SK-N-SH (cell line): ENCODE results near the gene BORA. TPM values are rescaled to one million over a fixed set of nuclear protein-coding genes. Genes with fewer than 3 reads are reported as not detected.

ENCODE experiments used
- CTCF ChIA-PET: fragments of 300-600, 350-600 bp; formaldehyde crosslinking; extraction: SDS; loops from one replicate; lab custom pipeline; 2021; lab: Yijun Ruan, JAX
- POLR2A ChIA-PET: fragments of 350-600 bp; sonication (Branson Sonifier 250); formaldehyde crosslinking; extraction: SDS; loops from one replicate; lab custom pipeline; 2020; ENCODE audit warnings: antibody characterized with exemption, inconsistent platforms; lab: Yijun Ruan, JAX
- DNase-seq: peaks from one replicate; pipeline ENCODE4 v3.0.0; 2012
- H2AFZ ChIP-seq: fragments of 200-600 bp; sonication (generic); 2 replicates; pipeline ENCODE4 v1.8.1; 2016; ENCODE audit warnings: antibody characterized with exemption, mild to moderate bottlenecking, low read depth
- H3F3A ChIP-seq: fragments of 200-600 bp; sonication (generic); replicated peaks from 2 replicates; pipeline ENCODE3; 2016; ENCODE audit warnings: antibody characterized with exemption, mild to moderate bottlenecking; ENCODE audit not compliant: insufficient read depth
- H3K27ac ChIP-seq, 2 experiments: fragments of 200-500 bp in 1 of 2; fragments of 200-600 bp in 1 of 2; sonication (Bioruptor generic) in 1 of 2; sonication (generic), shearing (Covaris generic) in 1 of 2; 2 replicates each; pipeline versions ENCODE4 v1.5.1 to v1.6.1; 2014 to 2016; ENCODE audit warnings: low read depth in 2 of 2, inconsistent platforms in 1 of 2, low read length in 1 of 2, mild to moderate bottlenecking in 1 of 2, mixed read lengths in 1 of 2
- H3K27me3 ChIP-seq: fragments of 200-600 bp; sonication (generic), shearing (Covaris generic); 2 replicates; pipeline ENCODE4 v1.6.1; 2016; ENCODE audit warnings: mixed run types; ENCODE audit not compliant: insufficient read depth
- H3K36me3 ChIP-seq, 2 experiments: fragments of 200-500 bp in 1 of 2; fragments of 200-600 bp in 1 of 2; sonication (Bioruptor generic) in 1 of 2; sonication (generic) in 1 of 2; replicated peaks in 1 of 2; 2 replicates each; pipeline versions ENCODE3 to v1.5.1; 2014 to 2016; ENCODE audit warnings: low read length in 1 of 2, mild to moderate bottlenecking in 1 of 2; ENCODE audit not compliant: insufficient read depth in 2 of 2, control insufficient read depth in 1 of 2
- H3K4me1 ChIP-seq, 2 experiments: fragments of 200-500 bp in 1 of 2; fragments of 200-600 bp in 1 of 2; sonication (Bioruptor generic) in 1 of 2; sonication (generic), shearing (Covaris generic) in 1 of 2; 2 replicates each; pipeline versions ENCODE4 v1.5.1 to v1.6.1; 2014 to 2016; ENCODE audit warnings: low read depth in 1 of 2, low read length in 1 of 2, mixed run types in 1 of 2; ENCODE audit not compliant: insufficient read depth in 2 of 2, control insufficient read depth in 1 of 2
- H3K4me2 ChIP-seq: fragments of 200-600 bp; sonication (generic), shearing (Covaris generic); 2 replicates; pipeline ENCODE4 v1.6.1; 2017; ENCODE audit warnings: mixed run types
- H3K4me3 ChIP-seq, 2 experiments: fragments of 200-500 bp in 1 of 2; fragments of 200-600 bp in 1 of 2; sonication (Bioruptor generic) in 1 of 2; sonication (generic), shearing (Covaris generic) in 1 of 2; 2 replicates each; pipeline versions ENCODE4 v1.5.1 to v1.8.1; 2014 to 2016; ENCODE audit warnings: low read depth in 2 of 2, inconsistent platforms in 1 of 2, low read length in 1 of 2, mild to moderate bottlenecking in 1 of 2, mixed read lengths in 1 of 2, moderate library complexity in 1 of 2
- H3K79me2 ChIP-seq: fragments of 200-600 bp; sonication (generic); 2 replicates; pipeline ENCODE4 v1.8.1; 2017; ENCODE audit warnings: mild to moderate bottlenecking; ENCODE audit not compliant: insufficient read depth
- H3K9ac ChIP-seq: fragments of 200-600 bp; sonication (generic); 2 replicates; pipeline ENCODE4 v1.6.1; 2017; ENCODE audit warnings: mixed run types
- H3K9me2 ChIP-seq: fragments of 200-600 bp; sonication (generic); 2 replicates; pipeline ENCODE4 v1.6.1; 2017; ENCODE audit warnings: mixed run types
- H3K9me3 ChIP-seq: fragments of 200-600 bp; sonication (generic); 2 replicates; pipeline ENCODE4 v1.6.1; 2017; ENCODE audit warnings: mixed run types, mild to moderate bottlenecking, moderate library complexity
- H4K20me1 ChIP-seq: fragments of 200-600 bp; sonication (generic); 2 replicates; pipeline ENCODE4 v1.6.1; 2017; ENCODE audit warnings: mild to moderate bottlenecking, mixed run types; ENCODE audit not compliant: insufficient read depth
- CHD2 ChIP-seq: fragments of 150-350 bp; IDR thresholded peaks from 2 replicates; pipeline ENCODE4 v1.6.1; 2018; ENCODE audit warnings: low read length; ENCODE audit not compliant: partially characterized antibody
- CTCF ChIP-seq: fragments of 200-600 bp; sonication (generic); IDR thresholded peaks from 2 replicates; pipeline ENCODE4 v1.6.1; 2017; ENCODE audit warnings: antibody characterized with exemption, mild to moderate bottlenecking, moderate library complexity
- ELF1 ChIP-seq: IDR thresholded peaks from 2 replicates; pipeline ENCODE4 v1.4.0; 2012
- EP300 ChIP-seq, 2 experiments: IDR thresholded peaks; 2 replicates each; pipeline versions ENCODE4 v1.4.0 to v1.6.1; 2012; ENCODE audit warnings: borderline replicate concordance in 1 of 2, low read depth in 1 of 2, low read length in 1 of 2
- EZH2phosphoT487 ChIP-seq: fragments of 200-600 bp; sonication (generic); IDR thresholded peaks from 2 replicates; pipeline ENCODE4 v1.6.1; 2017; ENCODE audit warnings: low read depth, mixed run types, mild to moderate bottlenecking, antibody characterized with exemption, moderate library complexity, borderline replicate concordance
- FOXJ3 ChIP-seq: sonication (generic); formaldehyde crosslinking; IDR thresholded peaks from 2 replicates; pipeline ENCODE4 v1.5.1; 2020; ENCODE audit warnings: mild to moderate bottlenecking, missing genetic modification reagents
- GABPA ChIP-seq: IDR thresholded peaks from 2 replicates; pipeline ENCODE4 v1.4.0; 2012; ENCODE audit warnings: low read depth, mild to moderate bottlenecking
- GATA2 ChIP-seq: sonication (generic); formaldehyde crosslinking; IDR thresholded peaks from 2 replicates; pipeline ENCODE4 v1.5.0; 2020; ENCODE audit warnings: mild to moderate bottlenecking, missing genetic modification reagents
- JUND ChIP-seq: IDR thresholded peaks from 2 replicates; pipeline ENCODE4 v1.4.0; 2012
- MEF2A ChIP-seq: IDR thresholded peaks from 2 replicates; pipeline ENCODE4 v1.4.0; 2012; ENCODE audit warnings: low read depth, borderline replicate concordance
- MXI1 ChIP-seq: IDR thresholded peaks from 2 replicates; pipeline ENCODE4 v1.6.1; 2012; ENCODE audit warnings: mild to moderate bottlenecking, low read depth, low read length, improper control_type of control experiment
- NRF1 ChIP-seq: IDR thresholded peaks from 2 replicates; pipeline ENCODE4 v1.6.1; 2012; ENCODE audit warnings: low read depth, mild to moderate bottlenecking, low read length
- POLR2AphosphoS5 ChIP-seq: IDR thresholded peaks from 2 replicates; pipeline ENCODE4 v1.6.1; 2012; ENCODE audit warnings: low read depth, low read length
- RAD21 ChIP-seq: IDR thresholded peaks from 2 replicates; pipeline ENCODE4 v1.6.1; 2012; ENCODE audit warnings: mild to moderate bottlenecking, low read length
- RCOR1 ChIP-seq: fragments of 150-350 bp; IDR thresholded peaks from 2 replicates; pipeline ENCODE4 v1.6.1; 2017; ENCODE audit warnings: antibody characterized with exemption, low read length
- RXRA ChIP-seq: IDR thresholded peaks from 2 replicates; pipeline ENCODE4 v1.4.0; 2012; ENCODE audit warnings: low read depth, mild to moderate bottlenecking, borderline replicate concordance
- SIN3A ChIP-seq: IDR thresholded peaks from 2 replicates; pipeline ENCODE4 v1.6.1; 2012; ENCODE audit warnings: low read depth, mild to moderate bottlenecking, low read length, moderate library complexity, borderline replicate concordance
- SMC3 ChIP-seq: IDR thresholded peaks from 2 replicates; pipeline ENCODE4 v1.6.1; 2012; ENCODE audit warnings: low read depth, low read length, improper control_type of control experiment
- TAF1 ChIP-seq: IDR thresholded peaks from 2 replicates; pipeline ENCODE4 v1.6.1; 2012; ENCODE audit warnings: low read depth, mild to moderate bottlenecking, low read length, moderate library complexity, borderline replicate concordance
- USF2 ChIP-seq: fragments of 150-350 bp; IDR thresholded peaks from 2 replicates; pipeline ENCODE4 v1.6.1; 2017; ENCODE audit warnings: antibody characterized with exemption, low read length, low read depth, borderline replicate concordance
- YY1 ChIP-seq: IDR thresholded peaks from 2 replicates; pipeline ENCODE4 v1.4.0; 2012; ENCODE audit warnings: low read depth, mild to moderate bottlenecking
- WGBS: methylation state at CpG from one replicate; pipeline ENCODE4 v1.1.6; 2017; ENCODE audit warnings: low lambda C conversion rate; 5-methylcytosine and 5-hydroxymethylcytosine counted together
- polyA plus RNA-seq, 3 experiments: library from polyadenylated mRNA; depleted of rRNA; stranded (reverse); fragments of >200 nt; gene quantifications; 2 replicates each; pipeline ENCODE4 v1.2.3, GENCODE V29; 2012
- TF ChIP-seq, protein P1 (sequence below): fragments of 150-350 bp; IDR thresholded peaks from 2 replicates; pipeline ENCODE4 v1.6.1; 2016; ENCODE audit warnings: mild to moderate bottlenecking, low read depth, low read length
- TF ChIP-seq, protein P2 (sequence below): IDR thresholded peaks from 2 replicates; pipeline ENCODE4; 2012
- TF ChIP-seq, protein P3 (sequence below): IDR thresholded peaks from 2 replicates; pipeline ENCODE4 v1.4.0; 2012; ENCODE audit warnings: low read depth
- TF ChIP-seq, protein P4 (sequence below): IDR thresholded peaks from 2 replicates; pipeline ENCODE4 v1.4.0; 2012; ENCODE audit warnings: low read depth, borderline replicate concordance

The BORA gene
- polyA plus RNA-seq, 1 of the 3 experiments (the other 2 are of a cell fraction) = 1.4 TPM

DNA sequence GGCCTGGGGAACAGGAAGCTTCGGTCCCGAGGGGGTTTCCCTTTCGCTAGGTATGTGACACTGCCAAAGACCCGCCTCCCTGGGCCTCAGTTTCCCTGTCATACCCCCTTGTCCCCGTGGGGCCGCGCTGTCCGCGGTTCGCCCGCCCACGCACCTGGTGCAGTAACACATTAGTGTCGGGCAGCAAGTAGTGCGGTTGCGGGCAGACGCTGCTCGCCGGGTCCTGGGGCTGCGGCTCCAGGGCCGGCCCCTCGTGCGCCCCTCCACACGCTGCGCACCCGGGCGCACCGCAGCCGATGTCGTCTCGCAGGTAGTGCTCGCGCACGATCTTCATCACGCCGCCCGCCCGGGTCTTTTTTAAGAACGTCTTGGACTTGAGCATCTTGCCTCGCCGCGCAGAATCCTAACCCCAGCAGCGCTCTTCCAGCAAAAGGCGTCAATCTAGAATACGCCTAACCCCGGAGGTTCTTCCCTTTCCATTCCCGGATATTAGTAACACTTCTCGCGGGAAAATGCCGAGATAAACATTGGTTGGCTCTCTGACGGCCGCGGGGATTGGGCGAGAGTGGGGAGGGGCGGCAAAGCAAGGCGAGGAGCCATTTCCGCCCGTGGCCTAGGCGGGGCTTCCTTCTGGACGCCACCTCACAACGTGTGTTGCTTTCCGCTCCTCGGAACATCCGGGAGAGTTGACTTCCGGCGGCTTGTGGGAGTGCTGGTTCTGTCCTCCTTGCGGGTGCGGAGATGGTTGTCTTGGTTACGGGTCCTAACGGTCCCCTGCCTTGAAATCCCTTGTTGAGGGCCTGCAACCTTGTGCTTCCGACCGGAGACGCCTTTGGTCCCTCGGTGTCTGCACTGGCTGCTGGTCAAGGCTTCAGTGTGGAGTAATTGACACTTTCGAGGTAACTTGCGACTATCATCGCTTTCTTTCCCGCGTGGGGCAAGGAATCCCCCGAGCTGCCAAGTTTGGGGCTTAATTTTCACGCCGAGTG, 54.0 kb downstream of the BORA start, which contains the start of the genes DIS3 and PIBF1:
Gene DIS3 (minus strand): TSS at position 450 of the 989 bp plus-strand sequence. CDS start 68 bp downstream, at position 382.
Gene PIBF1 (plus strand): TSS at position 683 of the 989 bp plus-strand sequence. CDS start 1,337 bp downstream, outside the sequence.
- POLR2A ChIA-PET = no interaction called here
- Histone ChIP-seq H3K27me3 (no peaks in the 10 kb centered on the region), H3K79me2 (peaks cover 96% of the 10 kb centered on the region), H3K36me3 (peaks cover 33 to 37% of the 10 kb centered on the region in 2 experiments), H3K4me3 (peak within 1 kb of the TSS; percentile 93 to 95), H2AFZ (peak within 1 kb of the TSS; percentile 92), H3K4me2 (peak within 1 kb of the TSS; percentile 84), H4K20me1 (peaks cover 15% of the 10 kb centered on the region), H3K9ac (peak within 1 kb of the TSS; percentile 90), H3K27ac (peak within 1 kb of the TSS; percentile 82 to 88), H3K9me2 (no peaks in the 10 kb centered on the region), H3F3A (peaks cover 10% of the 10 kb centered on the region), H3K4me1 (peaks cover 0 to 15% of the 10 kb centered on the region in 2 experiments; a peak in 3 of 4 replicates), H3K9me3 (no peaks in the 10 kb centered on the region)
- WGBS = 2% methylated on average over 51 of the region's 81 CpGs
- TF ChIP-seq RXRA (no peak), YY1 (no peak), MEF2A (no peak), RCOR1 (no peak), FOXJ3 (CRISPR knock-in tag) (peak; percentile 37; the same call in 1 of the 2 replicates), JUND (no peak), USF2 (no peak), GATA2 (CRISPR knock-in tag) (no peak), MXI1 (peak; percentile 97), POLR2AphosphoS5 (peak; percentile 91), SIN3A (peak; percentile 71), EP300 (IDR thresholded peaks at IDR 0.05; ENCODE audit: borderline replicate concordance in 1 of 2, low read depth in 1 of 2, low read length in 1 of 2) (0 out of 4 replicates have a peak, but pooled peaks of 1 of the 2 experiments have one; percentile 7), SMC3 (no peak), CHD2 (peak; percentile 99), GABPA (peak; percentile 93), TAF1 (peak; percentile 64), NRF1 (0 out of 2 replicates have a peak, but pooled peaks have one; percentile 18), ELF1 (peak; percentile 81), CTCF (no peak; the same call in 1 of the 2 replicates), EZH2phosphoT487 (no peak), RAD21 (no peak)
- TF ChIP-seq, protein P1, sequence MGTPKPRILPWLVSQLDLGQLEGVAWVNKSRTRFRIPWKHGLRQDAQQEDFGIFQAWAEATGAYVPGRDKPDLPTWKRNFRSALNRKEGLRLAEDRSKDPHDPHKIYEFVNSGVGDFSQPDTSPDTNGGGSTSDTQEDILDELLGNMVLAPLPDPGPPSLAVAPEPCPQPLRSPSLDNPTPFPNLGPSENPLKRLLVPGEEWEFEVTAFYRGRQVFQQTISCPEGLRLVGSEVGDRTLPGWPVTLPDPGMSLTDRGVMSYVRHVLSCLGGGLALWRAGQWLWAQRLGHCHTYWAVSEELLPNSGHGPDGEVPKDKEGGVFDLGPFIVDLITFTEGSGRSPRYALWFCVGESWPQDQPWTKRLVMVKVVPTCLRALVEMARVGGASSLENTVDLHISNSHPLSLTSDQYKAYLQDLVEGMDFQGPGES = no peak; the same call in 1 of the 2 replicates
- TF ChIP-seq, protein P2, sequence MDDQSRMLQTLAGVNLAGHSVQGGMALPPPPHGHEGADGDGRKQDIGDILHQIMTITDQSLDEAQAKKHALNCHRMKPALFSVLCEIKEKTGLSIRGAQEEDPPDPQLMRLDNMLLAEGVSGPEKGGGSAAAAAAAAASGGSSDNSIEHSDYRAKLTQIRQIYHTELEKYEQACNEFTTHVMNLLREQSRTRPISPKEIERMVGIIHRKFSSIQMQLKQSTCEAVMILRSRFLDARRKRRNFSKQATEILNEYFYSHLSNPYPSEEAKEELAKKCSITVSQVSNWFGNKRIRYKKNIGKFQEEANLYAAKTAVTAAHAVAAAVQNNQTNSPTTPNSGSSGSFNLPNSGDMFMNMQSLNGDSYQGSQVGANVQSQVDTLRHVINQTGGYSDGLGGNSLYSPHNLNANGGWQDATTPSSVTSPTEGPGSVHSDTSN = no peak
- TF ChIP-seq, protein P3, sequence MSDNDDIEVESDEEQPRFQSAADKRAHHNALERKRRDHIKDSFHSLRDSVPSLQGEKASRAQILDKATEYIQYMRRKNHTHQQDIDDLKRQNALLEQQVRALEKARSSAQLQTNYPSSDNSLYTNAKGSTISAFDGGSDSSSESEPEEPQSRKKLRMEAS = peak; percentile 91
- TF ChIP-seq, protein P4, sequence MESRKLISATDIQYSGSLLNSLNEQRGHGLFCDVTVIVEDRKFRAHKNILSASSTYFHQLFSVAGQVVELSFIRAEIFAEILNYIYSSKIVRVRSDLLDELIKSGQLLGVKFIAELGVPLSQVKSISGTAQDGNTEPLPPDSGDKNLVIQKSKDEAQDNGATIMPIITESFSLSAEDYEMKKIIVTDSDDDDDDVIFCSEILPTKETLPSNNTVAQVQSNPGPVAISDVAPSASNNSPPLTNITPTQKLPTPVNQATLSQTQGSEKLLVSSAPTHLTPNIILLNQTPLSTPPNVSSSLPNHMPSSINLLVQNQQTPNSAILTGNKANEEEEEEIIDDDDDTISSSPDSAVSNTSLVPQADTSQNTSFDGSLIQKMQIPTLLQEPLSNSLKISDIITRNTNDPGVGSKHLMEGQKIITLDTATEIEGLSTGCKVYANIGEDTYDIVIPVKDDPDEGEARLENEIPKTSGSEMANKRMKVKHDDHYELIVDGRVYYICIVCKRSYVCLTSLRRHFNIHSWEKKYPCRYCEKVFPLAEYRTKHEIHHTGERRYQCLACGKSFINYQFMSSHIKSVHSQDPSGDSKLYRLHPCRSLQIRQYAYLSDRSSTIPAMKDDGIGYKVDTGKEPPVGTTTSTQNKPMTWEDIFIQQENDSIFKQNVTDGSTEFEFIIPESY = peak; percentile 97
- CTCF ChIA-PET = no interaction called here
- DNase-seq = peak; percentile 93
